Stimulated activated naive CD8-positive, alpha-beta T cell treated with anti-CD3 and anti-CD28 coated beads, Interleukin-15, Interleukin-2, amounts not matched to agents 100 ng/mL and 50 ng/mL, for 24 hours (primary cell): Measurements from ENCODE around the gene RUVBL1.
A peak's percentile ranks its signal among the peaks of the same experiment; 100 is the strongest.

Experiments
- H3K27ac Mint-ChIP-seq: one replicate; pipeline ENCODE4 v1.8.0; 2021; ENCODE audit warnings: mild to moderate bottlenecking, mixed read lengths
- H3K27me3 Mint-ChIP-seq: one replicate; pipeline ENCODE4 v1.8.0; 2021; ENCODE audit warnings: mixed read lengths
- H3K36me3 Mint-ChIP-seq: one replicate; pipeline ENCODE4 v1.8.0; 2021; ENCODE audit warnings: low read depth, mixed read lengths
- H3K4me1 Mint-ChIP-seq: one replicate; pipeline ENCODE4 v1.8.0; 2021; ENCODE audit warnings: low read depth, mixed read lengths
- H3K4me3 Mint-ChIP-seq: one replicate; pipeline ENCODE4 v1.8.0; 2021; ENCODE audit warnings: mild to moderate bottlenecking, mixed read lengths
- H3K9me3 Mint-ChIP-seq: one replicate; pipeline ENCODE4 v1.8.0; 2021; ENCODE audit warnings: mixed read lengths

RUVBL1 gene

DNA sequence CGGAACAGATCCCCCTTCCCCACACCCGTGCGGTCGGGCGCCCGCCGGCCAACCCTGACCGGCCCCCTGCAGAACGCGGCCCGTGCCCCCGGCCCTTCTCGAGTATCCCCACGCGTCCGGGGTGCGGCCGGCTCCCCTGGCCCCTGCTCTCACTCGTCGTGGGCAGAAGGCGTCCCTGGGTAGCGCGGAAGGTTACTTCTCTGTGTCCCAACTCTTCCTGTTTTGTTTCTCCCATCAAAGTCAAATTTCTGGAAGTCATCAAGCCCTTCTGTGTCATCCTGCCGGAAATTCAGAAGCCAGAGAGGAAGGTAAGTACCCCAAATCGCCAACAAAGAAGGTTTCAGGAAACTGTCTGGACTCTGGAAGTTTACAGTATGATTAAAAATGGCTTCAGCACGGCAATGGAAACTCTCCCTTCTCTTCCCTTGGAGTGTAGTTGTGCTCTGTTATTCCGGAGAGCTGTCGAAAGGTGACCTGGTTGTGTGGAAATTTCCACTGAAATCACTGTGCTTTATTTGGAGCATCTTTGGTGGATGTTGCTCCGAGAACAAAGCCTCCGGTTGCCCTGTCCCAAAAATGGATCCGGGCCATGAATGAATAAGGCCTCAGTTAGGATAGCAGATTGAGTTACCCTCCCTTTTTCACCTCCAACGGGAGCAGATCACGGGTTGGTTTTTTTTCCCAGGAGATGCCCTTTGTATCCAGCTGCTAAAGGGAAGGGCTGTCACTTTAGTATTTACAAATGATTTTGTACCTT, 70.8 kb downstream of the RUVBL1 start:
- peaks cover 47% of the 10 kb centered on the region for H3K36me3 Mint-ChIP-seq
- no peaks in the 10 kb centered on the region for H3K9me3 Mint-ChIP-seq
- peak overlapping the region; percentile 96 for H3K27ac Mint-ChIP-seq
- peaks cover 41% of the 10 kb centered on the region for H3K4me1 Mint-ChIP-seq
- H3K4me3 Mint-ChIP-seq: peak overlapping the region; percentile 98
- H3K27me3 Mint-ChIP-seq: no peaks in the 10 kb centered on the region

DNA sequence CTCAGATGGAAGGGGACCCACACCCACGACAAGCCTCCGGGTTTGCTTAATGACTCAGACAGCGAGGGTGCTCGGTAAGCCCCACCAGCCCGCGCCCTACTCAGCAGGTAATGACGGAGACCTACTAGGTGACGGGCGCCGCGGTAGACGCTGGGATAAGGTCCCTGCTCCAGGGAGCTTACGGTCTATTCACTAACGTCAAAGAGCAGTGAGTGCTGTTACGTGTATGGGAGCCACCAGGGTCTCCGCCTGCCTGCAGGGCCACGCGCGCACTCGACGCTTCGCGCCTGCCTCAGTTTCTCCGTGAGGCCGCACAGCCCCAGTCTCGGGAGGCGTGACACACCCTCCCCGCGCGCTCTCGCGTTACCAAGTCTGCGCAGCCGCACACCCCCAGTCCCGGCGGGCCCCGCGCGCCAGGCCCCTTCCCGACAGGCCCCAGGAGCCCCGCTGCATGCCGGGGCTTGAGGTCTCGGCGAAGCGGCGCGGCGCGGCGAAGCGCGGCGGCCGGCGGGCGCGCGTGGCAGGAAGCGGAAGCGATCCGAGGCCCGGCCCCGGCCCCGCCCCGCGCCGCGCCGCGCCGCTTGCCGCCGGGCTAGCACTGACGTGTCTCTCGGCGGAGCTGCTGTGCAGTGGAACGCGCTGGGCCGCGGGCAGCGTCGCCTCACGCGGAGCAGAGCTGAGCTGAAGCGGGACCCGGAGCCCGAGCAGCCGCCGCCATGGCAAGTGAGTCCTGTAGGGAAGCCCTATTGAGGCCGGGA, 71.6 kb downstream of the RUVBL1 start, which contains the start of gene SEC61A1:
Gene SEC61A1 (plus strand): TSS at position 601 of the 758 bp plus-strand sequence. CDS start 116 bp downstream, at position 717.
- Mint-ChIP-seq H3K27ac (peak within 1 kb of the TSS; percentile 96), H3K4me1 (peaks cover 41% of the 10 kb centered on the region), H3K36me3 (peaks cover 42% of the 10 kb centered on the region), H3K4me3 (peak within 1 kb of the TSS; percentile 98), H3K27me3 (no peaks in the 10 kb centered on the region), H3K9me3 (no peaks in the 10 kb centered on the region)

DNA sequence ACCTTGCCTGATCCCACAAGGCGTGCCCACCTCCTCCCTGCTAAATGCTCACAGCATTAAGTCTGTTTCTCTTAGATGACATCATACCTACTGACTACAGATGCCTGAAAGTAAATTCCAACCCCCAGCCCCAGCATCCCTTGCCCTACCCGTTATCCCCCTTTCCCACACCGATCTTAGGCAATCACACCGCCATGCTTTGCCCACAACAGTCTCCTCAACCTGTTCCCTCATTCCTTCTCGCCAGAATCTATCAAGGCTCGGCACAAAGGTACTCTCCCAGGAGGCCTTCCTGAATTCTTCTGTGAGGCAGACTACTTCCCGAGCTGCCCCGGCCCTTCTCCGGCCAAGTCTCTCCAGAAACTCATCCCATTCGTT, 72.2 kb downstream of the RUVBL1 start:
- no peaks in the 10 kb centered on the region for H3K9me3 Mint-ChIP-seq
- H3K27ac Mint-ChIP-seq: peak overlapping the region; percentile 92
- H3K4me1 Mint-ChIP-seq: peaks cover 41% of the 10 kb centered on the region
- peak overlapping the region; percentile 98 for H3K4me3 Mint-ChIP-seq
- no peaks in the 10 kb centered on the region for H3K27me3 Mint-ChIP-seq
- peaks cover 38% of the 10 kb centered on the region for H3K36me3 Mint-ChIP-seq

DNA sequence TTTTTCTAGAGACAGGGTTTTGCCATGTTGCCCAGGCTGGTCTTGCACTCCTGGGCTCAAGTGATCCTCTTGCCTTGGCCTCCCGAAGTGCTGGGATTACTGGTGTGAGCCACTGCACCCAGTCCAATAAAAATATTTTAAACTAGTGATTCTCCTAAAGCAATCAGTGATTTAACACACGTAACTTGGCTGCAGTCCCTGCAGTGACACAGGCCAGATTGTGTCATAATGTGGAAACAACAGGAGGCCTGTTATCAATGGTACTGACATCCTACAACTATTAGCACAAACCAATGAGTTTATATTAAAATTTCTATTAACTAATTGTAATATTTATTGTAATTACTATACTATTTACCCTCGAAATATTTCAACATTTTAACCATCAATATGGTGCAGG, 73.0 kb downstream of the RUVBL1 start:
- Mint-ChIP-seq H3K36me3 (peaks cover 30% of the 10 kb centered on the region), H3K4me1 (peaks cover 37% of the 10 kb centered on the region), H3K9me3 (no peaks in the 10 kb centered on the region), H3K27ac (no peak overlapping the region), H3K4me3 (peak overlapping the region; percentile 98), H3K27me3 (peaks cover 6% of the 10 kb centered on the region)

DNA sequence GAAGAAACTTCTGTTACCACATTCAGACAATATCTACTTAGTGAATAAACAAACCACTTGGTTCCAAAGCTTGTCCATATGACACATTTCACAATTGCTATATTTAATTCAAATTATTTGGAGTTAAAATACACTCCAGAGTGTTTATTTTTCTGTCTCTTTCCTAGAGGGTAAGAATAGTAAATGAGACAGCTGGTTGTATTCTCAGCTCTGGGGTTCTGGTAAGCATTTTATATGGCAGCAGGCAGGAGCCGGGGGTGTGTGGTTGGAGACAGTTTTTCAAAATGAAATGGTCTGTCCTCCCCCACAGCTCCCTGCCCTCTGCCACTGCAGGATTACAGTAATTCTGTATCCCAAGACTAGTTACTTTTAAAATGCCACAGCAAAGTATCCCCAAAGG, 82.3 kb downstream of the RUVBL1 start:
- peaks cover 22% of the 10 kb centered on the region for H3K27me3 Mint-ChIP-seq
- H3K9me3 Mint-ChIP-seq: no peaks in the 10 kb centered on the region
- no peak overlapping the region for H3K4me3 Mint-ChIP-seq
- no peaks in the 10 kb centered on the region for H3K4me1 Mint-ChIP-seq
- H3K27ac Mint-ChIP-seq: no peak overlapping the region
- no peaks in the 10 kb centered on the region for H3K36me3 Mint-ChIP-seq

DNA sequence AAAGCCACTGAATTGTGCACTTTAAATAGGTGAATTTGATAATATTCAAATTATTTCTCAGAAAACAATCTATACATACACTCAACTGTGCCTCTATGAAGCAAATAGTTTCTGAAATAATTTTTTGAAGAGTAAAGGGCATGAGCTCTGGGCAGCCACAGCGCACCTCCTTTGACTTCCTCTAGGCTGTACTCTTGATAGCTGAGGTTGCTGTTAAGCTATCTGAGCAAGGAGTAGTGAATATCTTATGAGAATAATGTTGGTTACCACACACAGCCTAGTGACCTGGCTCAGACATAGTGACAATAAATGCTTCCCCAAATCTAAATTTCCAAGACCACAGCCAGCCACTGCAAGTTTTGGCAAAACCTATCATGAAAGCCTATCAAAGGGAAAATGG, 83.0 kb downstream of the RUVBL1 start:
- no peak overlapping the region for H3K4me3 Mint-ChIP-seq
- peaks cover 20% of the 10 kb centered on the region for H3K27me3 Mint-ChIP-seq
- no peaks in the 10 kb centered on the region for H3K4me1 Mint-ChIP-seq
- no peaks in the 10 kb centered on the region for H3K36me3 Mint-ChIP-seq
- no peak overlapping the region for H3K27ac Mint-ChIP-seq
- H3K9me3 Mint-ChIP-seq: no peaks in the 10 kb centered on the region

DNA sequence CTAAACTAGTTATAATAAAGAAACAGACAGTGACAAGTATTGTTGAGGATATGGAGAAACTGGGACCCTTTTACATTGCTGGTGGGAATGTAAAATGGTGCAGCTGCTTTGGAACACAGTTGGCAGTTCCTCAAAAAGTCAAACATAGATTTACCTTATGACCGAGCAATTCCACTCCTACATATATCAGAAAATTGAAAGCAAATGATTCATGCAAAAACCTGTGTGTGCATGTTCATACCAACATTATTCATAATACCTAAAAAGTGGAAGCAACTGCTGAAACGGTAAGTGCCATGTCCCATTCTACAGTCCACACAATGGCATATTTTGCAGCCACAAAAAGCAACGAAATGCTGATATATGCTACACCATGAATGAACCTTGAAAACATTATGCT, 83.6 kb downstream of the RUVBL1 start:
- no peaks in the 10 kb centered on the region for H3K36me3 Mint-ChIP-seq

DNA sequence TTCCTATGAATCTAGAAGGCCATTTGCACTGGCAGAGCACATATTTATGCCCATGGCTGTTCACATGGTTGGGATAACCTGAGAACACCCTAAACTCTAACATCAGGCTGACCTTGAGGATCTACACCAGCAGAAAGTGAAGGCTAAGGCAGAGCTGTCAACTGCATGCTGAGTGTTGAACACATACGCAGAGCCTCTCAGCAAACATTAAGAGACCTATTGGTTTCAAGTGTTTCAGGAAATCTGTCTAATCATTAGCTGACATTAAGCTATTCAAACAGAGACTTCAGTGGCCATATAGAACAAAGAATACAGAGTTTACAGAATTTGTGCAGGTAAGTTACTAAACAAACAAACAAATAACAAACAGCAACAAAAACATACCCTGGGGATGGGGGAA, 87.5 kb downstream of the RUVBL1 start:
- H3K27me3 Mint-ChIP-seq: peaks cover 12% of the 10 kb centered on the region
- no peak overlapping the region for H3K27ac Mint-ChIP-seq
- no peak overlapping the region for H3K4me3 Mint-ChIP-seq
- no peaks in the 10 kb centered on the region for H3K9me3 Mint-ChIP-seq
- no peaks in the 10 kb centered on the region for H3K4me1 Mint-ChIP-seq
- H3K36me3 Mint-ChIP-seq: no peaks in the 10 kb centered on the region

More for the DNA sequence above, 83.6 kb downstream of the RUVBL1 start:
- peaks cover 19% of the 10 kb centered on the region for H3K27me3 Mint-ChIP-seq
- H3K27ac Mint-ChIP-seq: no peak overlapping the region
- H3K9me3 Mint-ChIP-seq: no peaks in the 10 kb centered on the region
- no peaks in the 10 kb centered on the region for H3K4me1 Mint-ChIP-seq
- H3K4me3 Mint-ChIP-seq: no peak overlapping the region

DNA sequence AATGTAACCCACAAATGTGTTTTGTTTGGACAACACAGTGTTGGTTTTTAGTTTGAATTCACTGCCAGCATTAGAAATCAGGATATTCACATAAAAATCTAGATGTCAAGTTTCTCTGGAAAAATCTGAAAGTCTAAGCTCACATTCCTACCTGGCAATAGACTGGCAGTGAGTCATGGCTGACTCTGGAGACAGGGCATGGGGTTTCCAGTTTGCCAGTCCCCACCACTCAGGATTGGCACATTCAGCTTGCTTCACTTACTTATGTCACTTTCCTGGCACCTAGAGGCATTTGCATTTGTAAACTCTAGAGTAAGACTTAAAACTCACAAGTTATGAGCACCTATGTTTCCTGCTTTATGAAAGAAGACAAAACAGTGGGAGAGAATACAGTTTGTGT, 90.5 kb downstream of the RUVBL1 start:
- Mint-ChIP-seq H3K27me3 (peaks cover 7% of the 10 kb centered on the region), H3K4me1 (no peaks in the 10 kb centered on the region), H3K27ac (no peak overlapping the region), H3K9me3 (no peaks in the 10 kb centered on the region), H3K36me3 (no peaks in the 10 kb centered on the region), H3K4me3 (no peak overlapping the region)
